ENCODE data around the gene BTG1.
"Not testable (repeated sequence)": the region's sequence is repeated elsewhere in the genome, so short reads cannot be mapped to it uniquely, and the experiment has no call there.

The BTG1 gene

GRCh38 chr12:92136026-92136730, 9.5 kb downstream of the BTG1 start:
- Histone ChIP-seq H3K27me3 (ENCODE audit: control insufficient read depth, insufficient read depth, low read length) (no peaks in the 10 kb centered on the region), H3K9ac (ENCODE audit: low read length) (no peak overlapping the region), H3K4me1 (ENCODE audit: control insufficient read depth, insufficient read depth, low read length) (peaks cover 13% of the 10 kb centered on the region), H3K4me3 (ENCODE audit: low read length) (peak overlapping the region; percentile 0), H3K27ac (ENCODE audit: low read depth, low read length) (no peak overlapping the region), H3K36me3 (ENCODE audit: control insufficient read depth, insufficient read depth, low read length) (no peaks in the 10 kb centered on the region)

- H3K27ac ChIP-seq (ENCODE audit: low read depth, low read length), result not testable (repeated sequence)
Measured at GRCh38 chr12:92135541-92135940, 10.1 kb downstream of the BTG1 start.

GRCh38 chr12:92134638-92135274, 10.9 kb downstream of the BTG1 start:
- H3K27ac ChIP-seq (ENCODE audit: low read depth, low read length), result no peak overlapping the region
- H3K9ac ChIP-seq (ENCODE audit: low read length), result no peak overlapping the region
- H3K4me1 ChIP-seq (ENCODE audit: control insufficient read depth, insufficient read depth, low read length), result peaks cover 10% of the 10 kb centered on the region
- no peaks in the 10 kb centered on the region for H3K27me3 ChIP-seq (ENCODE audit: control insufficient read depth, insufficient read depth, low read length)
- no peaks in the 10 kb centered on the region for H3K36me3 ChIP-seq (ENCODE audit: control insufficient read depth, insufficient read depth, low read length)
- no peak overlapping the region for H3K4me3 ChIP-seq (ENCODE audit: low read length)

More at GRCh38 chr12:92135541-92135940, 10.1 kb downstream of the BTG1 start:
- peaks cover 13% of the 10 kb centered on the region for H3K4me1 ChIP-seq (ENCODE audit: control insufficient read depth, insufficient read depth, low read length)
- not testable (repeated sequence) for H3K4me3 ChIP-seq (ENCODE audit: low read length); H3K9ac ChIP-seq (ENCODE audit: low read length); H3K36me3 ChIP-seq (ENCODE audit: control insufficient read depth, insufficient read depth, low read length); H3K27me3 ChIP-seq (ENCODE audit: control insufficient read depth, insufficient read depth, low read length)

- Histone ChIP-seq H3K27ac (ENCODE audit: low read depth, low read length) (no peak overlapping the region), H3K36me3 (ENCODE audit: control insufficient read depth, insufficient read depth, low read length) (no peaks in the 10 kb centered on the region), H3K4me1 (ENCODE audit: control insufficient read depth, insufficient read depth, low read length) (peaks cover 5% of the 10 kb centered on the region), H3K27me3 (ENCODE audit: control insufficient read depth, insufficient read depth, low read length) (no peaks in the 10 kb centered on the region), H3K9ac (ENCODE audit: low read length) (no peak overlapping the region), H3K4me3 (ENCODE audit: low read length) (no peak overlapping the region)
Measured at GRCh38 chr12:92133795-92134637, 11.6 kb downstream of the BTG1 start.

- Histone ChIP-seq H3K36me3 (ENCODE audit: control insufficient read depth, insufficient read depth, low read length) (no peaks in the 10 kb centered on the region), H3K27me3 (ENCODE audit: control insufficient read depth, insufficient read depth, low read length) (no peaks in the 10 kb centered on the region), H3K4me1 (ENCODE audit: control insufficient read depth, insufficient read depth, low read length) (peaks cover 3% of the 10 kb centered on the region), H3K9ac (ENCODE audit: low read length) (no peak overlapping the region), H3K4me3 (ENCODE audit: low read length) (no peak overlapping the region), H3K27ac (ENCODE audit: low read depth, low read length) (no peak overlapping the region)
Measured at GRCh38 chr12:92133171-92133570, 12.5 kb downstream of the BTG1 start.

GRCh38 chr12:92132288-92132687, 13.4 kb downstream of the BTG1 start:
- no peak overlapping the region for H3K9ac ChIP-seq (ENCODE audit: low read length)
- H3K4me1 ChIP-seq (ENCODE audit: control insufficient read depth, insufficient read depth, low read length), result peaks cover 3% of the 10 kb centered on the region
- no peaks in the 10 kb centered on the region for H3K36me3 ChIP-seq (ENCODE audit: control insufficient read depth, insufficient read depth, low read length)
- H3K4me3 ChIP-seq (ENCODE audit: low read length), result no peak overlapping the region
- no peak overlapping the region for H3K27ac ChIP-seq (ENCODE audit: low read depth, low read length)
- H3K27me3 ChIP-seq (ENCODE audit: control insufficient read depth, insufficient read depth, low read length), result no peaks in the 10 kb centered on the region

- Histone ChIP-seq H3K9ac (ENCODE audit: low read length) (no peak overlapping the region), H3K27ac (ENCODE audit: low read depth, low read length) (no peak overlapping the region), H3K4me1 (ENCODE audit: control insufficient read depth, insufficient read depth, low read length) (peaks cover 3% of the 10 kb centered on the region), H3K4me3 (ENCODE audit: low read length) (no peak overlapping the region), H3K36me3 (ENCODE audit: control insufficient read depth, insufficient read depth, low read length) (no peaks in the 10 kb centered on the region), H3K27me3 (ENCODE audit: control insufficient read depth, insufficient read depth, low read length) (no peaks in the 10 kb centered on the region)
Measured at GRCh38 chr12:92130999-92131398, 14.6 kb downstream of the BTG1 start.

GRCh38 chr12:92129609-92130008, 16.0 kb downstream of the BTG1 start:
- Histone ChIP-seq H3K27me3 (ENCODE audit: control insufficient read depth, insufficient read depth, low read length) (no peaks in the 10 kb centered on the region), H3K27ac (ENCODE audit: low read depth, low read length) (no peak overlapping the region), H3K4me1 (ENCODE audit: control insufficient read depth, insufficient read depth, low read length) (peaks cover 3% of the 10 kb centered on the region)

GRCh38 chr12:92128612-92129011, 17.0 kb downstream of the BTG1 start:
- no peaks in the 10 kb centered on the region for H3K36me3 ChIP-seq (ENCODE audit: control insufficient read depth, insufficient read depth, low read length)
- no peak overlapping the region for H3K4me3 ChIP-seq (ENCODE audit: low read length)
- no peaks in the 10 kb centered on the region for H3K27me3 ChIP-seq (ENCODE audit: control insufficient read depth, insufficient read depth, low read length)
- H3K9ac ChIP-seq (ENCODE audit: low read length), result no peak overlapping the region
- H3K27ac ChIP-seq (ENCODE audit: low read depth, low read length), result no peak overlapping the region
- H3K4me1 ChIP-seq (ENCODE audit: control insufficient read depth, insufficient read depth, low read length), result no peaks in the 10 kb centered on the region

More at GRCh38 chr12:92129609-92130008, 16.0 kb downstream of the BTG1 start:
- Histone ChIP-seq H3K36me3 (ENCODE audit: control insufficient read depth, insufficient read depth, low read length) (no peaks in the 10 kb centered on the region), H3K9ac (ENCODE audit: low read length) (no peak overlapping the region), H3K4me3 (ENCODE audit: low read length) (no peak overlapping the region)

GRCh38 chr12:92124689-92125029, 21.0 kb downstream of the BTG1 start:
- Histone ChIP-seq H3K36me3 (ENCODE audit: control insufficient read depth, insufficient read depth, low read length) (no peaks in the 10 kb centered on the region), H3K9ac (ENCODE audit: low read length) (no peak overlapping the region), H3K27me3 (ENCODE audit: control insufficient read depth, insufficient read depth, low read length) (no peaks in the 10 kb centered on the region), H3K4me1 (ENCODE audit: control insufficient read depth, insufficient read depth, low read length) (no peaks in the 10 kb centered on the region), H3K27ac (ENCODE audit: low read depth, low read length) (no peak overlapping the region), H3K4me3 (ENCODE audit: low read length) (no peak overlapping the region)

- Histone ChIP-seq H3K9ac (ENCODE audit: low read length) (no peak overlapping the region), H3K36me3 (ENCODE audit: control insufficient read depth, insufficient read depth, low read length) (no peaks in the 10 kb centered on the region), H3K27me3 (ENCODE audit: control insufficient read depth, insufficient read depth, low read length) (no peaks in the 10 kb centered on the region), H3K4me3 (ENCODE audit: low read length) (no peak overlapping the region), H3K27ac (ENCODE audit: low read depth, low read length) (no peak overlapping the region), H3K4me1 (ENCODE audit: control insufficient read depth, insufficient read depth, low read length) (no peaks in the 10 kb centered on the region)
Measured at GRCh38 chr12:92123780-92124688, 21.6 kb downstream of the BTG1 start.
